Measurements from ENCODE around the gene MCF2L2. TPM values are rescaled to one million over a fixed set of nuclear protein-coding genes. Genes with fewer than 3 reads are reported as not detected.
"Not testable (repeated sequence)": the region's sequence is repeated elsewhere in the genome, so short reads cannot be mapped to it uniquely, and the experiment has no call there.

MCF2L2 gene
- total and polyA plus RNA-seq, 4 donors = 0.13 to 1.0 (median 0.54) TPM

DNA sequence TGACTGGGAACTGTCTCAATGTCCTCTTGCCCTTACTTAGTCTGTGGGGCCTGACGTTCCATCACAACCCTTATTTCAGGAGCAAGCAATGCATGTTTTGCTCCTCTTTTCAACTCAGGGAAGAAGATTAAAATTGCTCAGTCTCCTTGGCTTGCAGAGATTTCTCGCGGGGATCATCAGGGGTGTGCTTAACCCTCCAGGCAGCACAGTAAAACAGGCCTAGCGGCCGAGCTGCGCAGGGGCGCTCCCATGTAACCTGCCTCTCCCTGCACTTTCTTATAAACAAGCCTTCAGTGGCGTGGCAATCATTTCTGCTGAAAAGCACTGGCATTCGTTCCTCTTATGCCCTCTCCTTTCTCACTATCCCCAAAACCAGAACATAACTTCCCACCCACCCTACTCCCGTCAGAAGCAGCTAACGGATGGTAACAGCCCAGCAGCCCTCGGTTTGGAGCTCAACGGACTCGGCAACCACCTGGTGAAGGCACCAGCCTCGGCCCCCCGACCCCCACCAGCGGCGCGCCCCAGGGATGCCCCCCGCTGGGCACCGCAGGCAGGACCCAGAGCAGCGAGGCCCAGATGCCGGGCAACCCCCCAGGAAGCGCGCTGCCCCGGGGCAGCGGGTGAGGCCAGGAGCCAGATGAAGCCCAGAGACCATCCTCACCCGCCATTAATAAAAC lies 1.1 kb downstream of the MCF2L2 start:
- 39 to 44% methylated on average over 28 of the region's 28 CpGs for WGBS, 2 donors
- ATAC-seq (ENCODE audit: low FRiP score) = no peak

DNA sequence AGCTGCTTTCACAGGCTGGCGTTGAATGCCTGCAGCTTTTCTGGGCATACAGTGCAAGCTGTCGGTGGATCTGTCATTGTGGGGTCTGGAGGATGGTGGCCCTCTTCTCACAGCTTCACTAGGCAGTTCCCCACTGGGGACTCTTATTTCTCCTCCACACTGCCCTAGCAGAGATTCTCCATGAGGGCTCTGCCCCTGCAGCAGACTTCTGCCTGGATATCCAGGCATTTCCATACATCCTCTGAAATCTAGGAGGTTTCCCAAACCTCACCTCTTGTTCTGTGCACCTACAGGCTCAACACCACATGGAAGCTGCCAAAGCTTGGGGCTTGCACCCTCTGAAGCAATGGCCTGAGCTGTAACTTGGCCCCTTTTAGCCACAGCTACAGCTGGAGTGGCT lies 9.6 kb downstream of the MCF2L2 start:
- H3K27me3 ChIP-seq (ENCODE audit: control insufficient read depth in 1 of 2, insufficient read depth in 2 of 2, low read length in 1 of 2); H3K27ac ChIP-seq (ENCODE audit: low read depth in 1 of 2, low read length in 2 of 2); intact Hi-C loops (cut with DNase I); ATAC-seq (ENCODE audit: low FRiP score); H3K9me3 ChIP-seq (ENCODE audit: control insufficient read depth, low read length); H3K36me3 ChIP-seq (ENCODE audit: control insufficient read depth in 1 of 2, insufficient read depth in 2 of 2, low read length in 1 of 2); H3K4me3 ChIP-seq (ENCODE audit: low read length in 2 of 2); H3K4me1 ChIP-seq (ENCODE audit: control insufficient read depth in 1 of 2, insufficient read depth in 2 of 2, low read length in 2 of 2); DNase-seq: not testable (repeated sequence)
- 98 to 100% methylated on average over 2 of the region's 2 CpGs for WGBS, 2 donors

More for the DNA sequence above, 1.1 kb downstream of the MCF2L2 start:
- Histone ChIP-seq H3K27me3 (ENCODE audit: control insufficient read depth in 1 of 2, insufficient read depth in 2 of 2, low read length in 1 of 2) (no peaks in the 10 kb centered on the region), H3K9me3 (ENCODE audit: control insufficient read depth, low read length) (no peaks in the 10 kb centered on the region), H3K36me3 (ENCODE audit: control insufficient read depth in 1 of 2, insufficient read depth in 2 of 2, low read length in 1 of 2) (no peaks in the 10 kb centered on the region), H3K27ac (ENCODE audit: low read depth in 1 of 2, low read length in 2 of 2) (no peak overlapping the region), H3K4me1 (ENCODE audit: control insufficient read depth in 1 of 2, insufficient read depth in 2 of 2, low read length in 2 of 2) (no peaks in the 10 kb centered on the region), H3K4me3 (ENCODE audit: low read length in 2 of 2) (peak overlapping the region in 1 of 2 donors; percentile 57)
- intact Hi-C loops (cut with DNase I) = no loop called here
- DNase-seq = no peak

DNA sequence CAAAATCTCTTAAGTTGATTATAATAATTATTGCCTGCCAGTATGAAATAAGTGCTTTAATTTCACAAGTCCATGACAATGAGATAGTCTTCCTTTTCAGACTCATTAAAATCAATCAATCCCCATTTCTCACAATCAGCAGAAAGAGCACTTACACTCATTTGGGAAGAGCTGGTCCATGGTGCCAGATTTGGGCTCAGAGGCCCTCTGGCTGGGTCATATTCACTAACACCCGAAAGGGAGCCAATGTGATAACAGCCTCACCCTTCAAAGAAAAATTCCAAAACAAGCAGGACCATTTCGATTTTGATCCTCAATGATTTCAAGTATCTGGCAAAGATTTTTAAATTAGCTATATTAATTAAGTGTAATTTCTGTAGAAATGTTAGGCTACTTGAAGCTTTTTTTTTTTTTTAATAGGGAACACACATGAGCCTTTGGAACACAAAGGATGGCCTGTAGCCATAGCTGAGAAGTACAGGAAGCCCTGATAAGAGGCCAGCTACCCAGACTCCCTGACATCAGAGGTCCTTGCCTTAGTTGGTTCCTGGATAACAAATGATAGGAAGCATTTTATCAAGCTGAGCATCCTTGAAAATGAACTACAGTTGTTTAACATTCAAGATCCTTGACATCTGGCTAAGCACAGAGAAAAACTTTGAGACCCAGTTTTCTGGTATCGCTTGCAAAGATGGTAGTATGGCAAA lies 17.1 kb downstream of the MCF2L2 start:
- Histone ChIP-seq H3K36me3 (ENCODE audit: control insufficient read depth in 1 of 2, insufficient read depth in 2 of 2, low read length in 1 of 2) (no peaks in the 10 kb centered on the region), H3K4me1 (ENCODE audit: control insufficient read depth in 1 of 2, insufficient read depth in 2 of 2, low read length in 2 of 2) (no peaks in the 10 kb centered on the region), H3K4me3 (ENCODE audit: low read length in 2 of 2) (no peak overlapping the region), H3K9me3 (ENCODE audit: control insufficient read depth, low read length) (no peaks in the 10 kb centered on the region), H3K27ac (ENCODE audit: low read depth in 1 of 2, low read length in 2 of 2) (no peak overlapping the region), H3K27me3 (ENCODE audit: control insufficient read depth in 1 of 2, insufficient read depth in 2 of 2, low read length in 1 of 2) (no peaks in the 10 kb centered on the region)
- intact Hi-C loops (cut with DNase I) = no loop called here
- 74 to 89% methylated on average over 3 of the region's 3 CpGs for WGBS, 2 donors
- ATAC-seq (ENCODE audit: low FRiP score) (no peak), DNase-seq (no peak)

DNA sequence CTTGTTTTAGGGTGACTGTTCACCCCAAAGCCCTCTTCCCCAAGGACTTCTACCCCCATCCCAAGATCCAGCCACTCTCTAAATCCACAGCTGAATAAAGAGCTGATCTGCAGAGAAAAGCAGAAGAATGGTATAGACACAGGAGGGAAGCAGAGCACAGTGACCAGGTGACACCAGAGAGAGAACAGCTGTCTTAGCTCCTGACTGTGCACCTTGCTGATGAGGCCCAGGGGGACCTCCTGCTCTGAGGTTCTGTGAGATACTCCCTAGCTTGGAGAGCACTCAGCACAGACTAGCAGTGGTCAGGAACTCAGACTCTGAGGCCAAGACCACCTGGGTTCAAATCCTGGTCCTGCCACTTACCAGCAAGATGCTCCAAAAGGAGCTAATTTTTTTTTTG lies 17.7 kb downstream of the MCF2L2 start:
- Histone ChIP-seq H3K27me3 (ENCODE audit: control insufficient read depth in 1 of 2, insufficient read depth in 2 of 2, low read length in 1 of 2) (no peaks in the 10 kb centered on the region), H3K4me1 (ENCODE audit: control insufficient read depth in 1 of 2, insufficient read depth in 2 of 2, low read length in 2 of 2) (no peaks in the 10 kb centered on the region), H3K27ac (ENCODE audit: low read depth in 1 of 2, low read length in 2 of 2) (no peak overlapping the region), H3K4me3 (ENCODE audit: low read length in 2 of 2) (no peak overlapping the region), H3K36me3 (ENCODE audit: control insufficient read depth in 1 of 2, insufficient read depth in 2 of 2, low read length in 1 of 2) (no peaks in the 10 kb centered on the region), H3K9me3 (ENCODE audit: control insufficient read depth, low read length) (no peaks in the 10 kb centered on the region)
- ATAC-seq (ENCODE audit: low FRiP score) (no peak), DNase-seq (no peak)
- intact Hi-C loops (cut with DNase I) = no loop called here

DNA sequence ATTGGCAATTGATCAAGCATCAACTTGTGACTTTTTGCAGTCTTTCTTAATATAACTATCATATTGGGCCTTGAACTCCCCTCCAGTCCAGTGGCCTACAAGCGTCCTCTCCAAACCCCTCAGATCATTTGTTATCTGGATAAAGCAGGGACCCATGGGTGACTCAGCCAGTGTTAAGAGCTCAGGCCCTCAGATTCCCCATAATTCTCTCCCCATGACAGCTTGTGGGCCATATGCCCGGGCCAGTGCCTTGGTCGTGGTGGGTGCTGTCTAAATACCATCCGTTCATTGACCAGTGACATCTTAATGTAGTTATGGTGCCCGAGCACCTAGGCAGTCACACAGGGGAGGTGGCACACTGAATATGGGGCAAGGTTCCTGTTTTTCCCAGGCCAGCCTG lies 18.1 kb downstream of the MCF2L2 start:
- intact Hi-C loops (cut with DNase I) = no loop called here
- no peak overlapping the region for H3K27ac ChIP-seq (ENCODE audit: low read depth in 1 of 2, low read length in 2 of 2)
- H3K27me3 ChIP-seq (ENCODE audit: control insufficient read depth in 1 of 2, insufficient read depth in 2 of 2, low read length in 1 of 2) = no peaks in the 10 kb centered on the region
- no peaks in the 10 kb centered on the region for H3K36me3 ChIP-seq (ENCODE audit: control insufficient read depth in 1 of 2, insufficient read depth in 2 of 2, low read length in 1 of 2)
- H3K9me3 ChIP-seq (ENCODE audit: control insufficient read depth, low read length) = no peaks in the 10 kb centered on the region
- WGBS, 2 donors = 34 to 37% methylated on average over 5 of the region's 5 CpGs
- DNase-seq (no peak), ATAC-seq (ENCODE audit: low FRiP score) (no peak)
- no peak overlapping the region for H3K4me3 ChIP-seq (ENCODE audit: low read length in 2 of 2)
- H3K4me1 ChIP-seq (ENCODE audit: control insufficient read depth in 1 of 2, insufficient read depth in 2 of 2, low read length in 2 of 2) = no peaks in the 10 kb centered on the region

DNA sequence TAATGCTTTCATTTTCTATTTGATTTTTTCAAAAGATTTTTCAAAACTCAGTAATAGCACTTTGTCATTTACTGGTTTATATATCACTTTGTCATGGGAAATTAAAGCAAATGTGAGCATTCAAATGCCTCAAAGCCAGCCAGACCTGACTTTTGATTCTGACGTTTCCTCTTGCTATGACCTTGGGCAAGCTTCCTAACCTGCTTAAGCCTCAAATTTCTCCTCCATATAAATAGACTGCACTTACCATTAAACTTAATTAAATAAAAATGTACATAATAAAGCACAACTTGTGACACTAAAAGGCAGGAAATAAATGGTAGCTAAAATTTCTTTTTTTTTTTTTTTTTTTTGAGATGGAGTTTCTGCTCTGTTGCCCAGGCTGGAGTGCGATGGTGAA lies 19.2 kb downstream of the MCF2L2 start:
- Histone ChIP-seq H3K36me3 (ENCODE audit: control insufficient read depth in 1 of 2, insufficient read depth in 2 of 2, low read length in 1 of 2) (no peaks in the 10 kb centered on the region), H3K9me3 (ENCODE audit: control insufficient read depth, low read length) (no peaks in the 10 kb centered on the region), H3K27me3 (ENCODE audit: control insufficient read depth in 1 of 2, insufficient read depth in 2 of 2, low read length in 1 of 2) (no peaks in the 10 kb centered on the region), H3K27ac (ENCODE audit: low read depth in 1 of 2, low read length in 2 of 2) (no peak overlapping the region), H3K4me1 (ENCODE audit: control insufficient read depth in 1 of 2, insufficient read depth in 2 of 2, low read length in 2 of 2) (no peaks in the 10 kb centered on the region), H3K4me3 (ENCODE audit: low read length in 2 of 2) (no peak overlapping the region)
- 67 to 76% methylated on average over 2 of the region's 2 CpGs for WGBS, 2 donors
- intact Hi-C loops (cut with DNase I) = no loop called here
- DNase-seq (no peak), ATAC-seq (ENCODE audit: low FRiP score) (no peak)

DNA sequence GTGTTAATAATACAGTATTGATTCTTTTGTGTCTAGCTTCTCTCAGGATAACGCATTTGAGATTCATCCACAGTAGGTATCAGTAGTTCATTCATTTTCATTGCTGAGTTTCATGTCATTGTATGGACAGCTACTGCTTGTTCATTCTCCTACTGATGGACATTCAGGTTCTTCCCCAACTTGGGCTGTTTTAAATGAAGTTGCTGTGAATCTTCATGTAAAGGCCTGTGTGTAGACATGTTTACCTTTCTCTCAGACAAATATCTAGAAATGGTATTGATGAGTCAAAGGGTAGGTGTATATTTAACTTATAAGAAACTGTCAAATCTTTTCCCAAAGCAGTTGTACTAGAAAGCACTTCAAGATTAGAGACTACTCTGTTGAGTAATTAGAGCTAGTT lies 26.7 kb downstream of the MCF2L2 start:
- Histone ChIP-seq H3K4me3 (ENCODE audit: low read length in 2 of 2) (no peak overlapping the region), H3K9me3 (ENCODE audit: control insufficient read depth, low read length) (no peaks in the 10 kb centered on the region), H3K27me3 (ENCODE audit: control insufficient read depth in 1 of 2, insufficient read depth in 2 of 2, low read length in 1 of 2) (no peaks in the 10 kb centered on the region), H3K27ac (ENCODE audit: low read depth in 1 of 2, low read length in 2 of 2) (no peak overlapping the region), H3K36me3 (ENCODE audit: control insufficient read depth in 1 of 2, insufficient read depth in 2 of 2, low read length in 1 of 2) (no peaks in the 10 kb centered on the region), H3K4me1 (ENCODE audit: control insufficient read depth in 1 of 2, insufficient read depth in 2 of 2, low read length in 2 of 2) (no peaks in the 10 kb centered on the region)
- WGBS, 2 donors = 96% methylated on average over 1 of the region's 1 CpG
- DNase-seq (no peak), ATAC-seq (ENCODE audit: low FRiP score) (no peak)
- intact Hi-C loops (cut with DNase I) = no loop called here

DNA sequence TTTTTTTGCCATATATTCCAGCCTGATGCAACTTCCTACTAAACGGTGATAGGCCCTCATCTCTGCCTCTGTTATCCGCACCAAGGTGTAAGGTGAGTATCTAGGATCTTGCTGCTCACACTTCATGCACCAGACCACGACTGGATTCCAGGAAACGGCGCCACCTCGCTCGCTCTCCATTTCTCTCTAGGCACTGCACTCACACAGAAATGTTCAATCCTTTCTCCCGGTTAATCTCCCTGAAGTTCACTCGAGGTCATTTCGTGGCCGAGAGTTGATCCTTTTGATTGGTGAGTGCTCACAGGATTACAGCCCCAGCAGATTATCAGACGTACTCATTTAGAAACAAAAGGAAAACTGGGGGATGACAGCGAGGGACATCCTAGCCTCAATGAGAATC lies 28.1 kb downstream of the MCF2L2 start:
- ATAC-seq (ENCODE audit: low FRiP score) (no peak), DNase-seq (no peak)
- Histone ChIP-seq H3K9me3 (ENCODE audit: control insufficient read depth, low read length) (no peaks in the 10 kb centered on the region), H3K4me3 (ENCODE audit: low read length in 2 of 2) (no peak overlapping the region), H3K27ac (ENCODE audit: low read depth in 1 of 2, low read length in 2 of 2) (no peak overlapping the region), H3K27me3 (ENCODE audit: control insufficient read depth in 1 of 2, insufficient read depth in 2 of 2, low read length in 1 of 2) (no peaks in the 10 kb centered on the region), H3K36me3 (ENCODE audit: control insufficient read depth in 1 of 2, insufficient read depth in 2 of 2, low read length in 1 of 2) (no peaks in the 10 kb centered on the region), H3K4me1 (ENCODE audit: control insufficient read depth in 1 of 2, insufficient read depth in 2 of 2, low read length in 2 of 2) (no peaks in the 10 kb centered on the region)
- intact Hi-C loops (cut with DNase I) = no loop called here
- 70 to 77% methylated on average over 13 of the region's 13 CpGs for WGBS, 2 donors
